GM12891 (cell line): ENCODE results near the gene IGF2.

ENCODE experiments used
- PAX5 ChIP-seq: IDR thresholded peaks from 2 replicates; pipeline ENCODE4 v1.6.1; 2011; ENCODE audit warnings: low read length, moderate library complexity, mild to moderate bottlenecking; ENCODE audit not compliant: insufficient read depth, severe bottlenecking
- POLR2A ChIP-seq: IDR thresholded peaks from 2 replicates; pipeline ENCODE4 v1.6.1; 2011; ENCODE audit warnings: low read depth, low read length, control low read depth
- POLR2AphosphoS5 ChIP-seq: IDR thresholded peaks from 2 replicates; pipeline ENCODE4 v1.6.1; 2011; ENCODE audit warnings: low read depth, low read length, control low read depth
- SPI1 ChIP-seq: IDR thresholded peaks from 2 replicates; pipeline ENCODE4 v1.6.1; 2011; ENCODE audit warnings: low read depth, low read length, control low read depth
- TAF1 ChIP-seq: IDR thresholded peaks from 2 replicates; pipeline ENCODE4 v1.6.1; 2011; ENCODE audit warnings: low read depth, low read length, control low read depth

GRCh38 chr11:2168286-2169004, 29.3 kb upstream of the IGF2 start:
- no peak for TF ChIP-seq POLR2AphosphoS5
- TF ChIP-seq POLR2A, result no peak
- no peak for TF ChIP-seq TAF1
- no peak for TF ChIP-seq SPI1
- no peak for TF ChIP-seq PAX5
